Astrocyte (in vitro differentiated cells and primary cell): ENCODE measurements around the gene HNRNPH2.

Experiments
- EZH2 ChIP-seq: IDR thresholded peaks from 2 replicates; pipeline ENCODE4 v1.6.1; 2012; ENCODE audit warnings: mild to moderate bottlenecking, low read length, inconsistent platforms; ENCODE audit not compliant: insufficient read depth
- TF ChIP-seq, protein P1 (sequence below): IDR thresholded peaks from 2 replicates; pipeline ENCODE4 v1.5.1; 2011; ENCODE audit warnings: low read depth, mild to moderate bottlenecking, inconsistent platforms, low read length, moderate library complexity; ENCODE audit not compliant: insufficient read depth

DNA sequence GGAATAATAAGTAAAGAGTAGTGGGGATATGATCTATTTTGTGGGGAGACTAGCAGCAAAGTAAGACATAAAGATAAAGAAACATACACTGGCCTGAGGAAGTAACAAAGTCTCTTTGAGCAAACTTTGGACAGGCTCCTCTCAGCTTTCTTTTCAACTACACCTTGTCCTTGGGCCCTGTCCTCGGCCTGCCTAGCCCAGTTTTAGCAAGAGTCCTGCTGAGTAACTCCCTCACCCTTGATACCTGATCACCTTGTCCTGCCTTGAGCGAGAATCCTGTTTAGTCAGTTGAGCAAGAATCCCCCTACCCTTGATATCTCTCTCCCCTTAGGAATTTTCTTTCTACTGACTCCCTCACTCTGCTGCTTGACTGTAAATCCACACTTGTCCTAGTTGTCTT is 11.5 kb downstream of the HNRNPH2 start:
- TF ChIP-seq, protein P1, sequence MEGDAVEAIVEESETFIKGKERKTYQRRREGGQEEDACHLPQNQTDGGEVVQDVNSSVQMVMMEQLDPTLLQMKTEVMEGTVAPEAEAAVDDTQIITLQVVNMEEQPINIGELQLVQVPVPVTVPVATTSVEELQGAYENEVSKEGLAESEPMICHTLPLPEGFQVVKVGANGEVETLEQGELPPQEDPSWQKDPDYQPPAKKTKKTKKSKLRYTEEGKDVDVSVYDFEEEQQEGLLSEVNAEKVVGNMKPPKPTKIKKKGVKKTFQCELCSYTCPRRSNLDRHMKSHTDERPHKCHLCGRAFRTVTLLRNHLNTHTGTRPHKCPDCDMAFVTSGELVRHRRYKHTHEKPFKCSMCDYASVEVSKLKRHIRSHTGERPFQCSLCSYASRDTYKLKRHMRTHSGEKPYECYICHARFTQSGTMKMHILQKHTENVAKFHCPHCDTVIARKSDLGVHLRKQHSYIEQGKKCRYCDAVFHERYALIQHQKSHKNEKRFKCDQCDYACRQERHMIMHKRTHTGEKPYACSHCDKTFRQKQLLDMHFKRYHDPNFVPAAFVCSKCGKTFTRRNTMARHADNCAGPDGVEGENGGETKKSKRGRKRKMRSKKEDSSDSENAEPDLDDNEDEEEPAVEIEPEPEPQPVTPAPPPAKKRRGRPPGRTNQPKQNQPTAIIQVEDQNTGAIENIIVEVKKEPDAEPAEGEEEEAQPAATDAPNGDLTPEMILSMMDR, result no peak
- TF ChIP-seq EZH2, result no peak
